ACHN (cell line): ENCODE results near the gene ZNF423.

Source experiments
- DNase-seq: peaks from one replicate; pipeline ENCODE4 v3.0.0-alpha.2; 2015
- in situ Hi-C: cut with HindIII; loops from 2 replicates; pipeline ENCODE4 v1.10.0; 2017; ENCODE audit warnings: low sequenced_read_pairs, low pct_ligation_motif_present, low pct_unique_long_range_greater_than_20kb

ZNF423 gene

DNA sequence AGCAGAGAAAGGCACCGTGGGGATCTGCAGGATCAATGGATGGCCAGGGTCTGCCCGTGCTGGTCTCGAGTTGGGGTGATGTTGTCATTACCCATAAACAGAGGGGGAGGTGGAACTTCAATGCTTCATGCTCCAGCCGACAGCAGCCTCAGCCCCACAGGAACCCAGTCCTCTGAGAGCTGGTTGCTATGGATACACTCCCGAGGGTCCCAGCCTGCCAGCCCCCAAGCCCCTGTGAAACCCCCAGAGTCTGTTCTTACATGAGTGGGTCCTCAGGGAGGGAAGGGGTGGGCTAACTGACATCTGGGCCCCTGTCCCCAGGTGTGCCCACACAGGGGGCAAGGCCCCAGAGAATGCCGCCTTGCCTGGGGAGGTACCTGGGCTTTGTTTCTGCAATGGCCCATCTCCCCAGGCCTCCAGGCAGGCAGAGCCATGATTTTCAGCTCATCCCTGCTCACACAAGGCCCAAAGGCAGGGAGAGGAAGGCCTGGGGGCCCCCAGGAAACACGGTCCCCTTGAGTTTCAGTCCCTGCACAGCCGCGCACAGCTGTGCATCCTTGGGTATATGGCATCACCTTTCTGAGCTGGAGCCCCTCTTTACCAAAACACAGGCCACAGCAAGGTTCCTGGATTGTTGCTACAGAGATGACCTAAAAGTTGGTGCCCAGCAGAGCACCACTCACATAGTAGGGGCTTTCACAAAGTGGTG is 223.7 kb downstream of the ZNF423 start:
- no peak for DNase-seq
- in situ Hi-C loops = no loop called here

DNA sequence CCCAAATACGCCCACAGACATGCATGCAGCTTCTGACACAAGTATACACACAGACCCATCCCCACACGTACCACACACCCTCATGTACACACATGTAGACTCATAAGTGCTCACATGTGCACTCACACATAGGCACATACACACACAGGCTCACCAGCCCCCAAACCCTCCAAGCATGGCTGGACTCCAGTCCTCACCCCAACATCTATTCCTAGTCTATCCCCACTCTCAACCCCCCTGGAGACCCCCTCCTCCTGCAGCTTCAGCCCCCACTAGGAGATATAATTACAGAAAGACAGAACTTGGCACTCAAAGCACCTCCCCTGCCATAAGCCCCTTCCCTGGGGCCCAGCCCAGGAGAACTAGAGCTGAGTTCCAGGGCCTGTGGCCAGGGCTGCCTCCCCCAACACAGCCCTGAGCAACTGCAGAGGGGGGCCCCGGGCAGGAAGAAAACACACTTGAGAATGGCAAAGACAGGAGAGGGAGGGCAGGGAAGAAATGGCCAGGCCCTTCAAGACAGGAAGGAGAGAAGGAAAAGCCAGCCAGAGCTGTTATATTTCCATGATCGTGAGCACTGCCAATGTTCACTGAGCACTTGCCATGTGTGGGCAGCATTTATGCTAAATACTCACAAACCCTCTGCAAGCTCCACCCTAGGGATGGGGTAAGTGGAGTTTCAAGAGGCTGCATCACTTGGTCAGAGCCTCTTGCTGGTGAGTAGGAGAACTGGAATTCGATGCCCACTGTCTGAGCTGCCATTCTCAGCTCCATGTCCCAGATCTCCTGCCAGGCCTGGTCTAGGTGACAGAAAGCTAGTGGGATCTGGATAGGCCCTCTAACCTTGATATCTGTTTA is 224.5 kb downstream of the ZNF423 start:
- no peak for DNase-seq
- in situ Hi-C loops = no loop called here

DNA sequence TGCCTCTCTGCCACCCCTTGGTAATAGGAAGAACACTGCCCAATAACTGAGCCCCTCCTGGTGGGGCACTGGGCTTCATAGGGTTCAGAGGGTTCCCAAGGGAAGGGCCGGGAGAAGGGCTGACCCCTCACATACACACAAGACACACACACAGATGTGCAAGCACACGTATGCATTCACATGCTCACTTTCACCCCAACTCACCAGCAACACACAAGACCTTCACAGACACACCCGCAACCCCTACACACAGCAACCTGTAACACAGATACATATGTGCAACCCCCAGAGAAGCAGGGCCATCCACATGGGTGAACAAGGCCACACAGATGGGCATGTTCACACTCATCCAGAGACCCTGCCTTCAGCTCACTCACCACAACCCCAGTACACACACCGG is 225.1 kb downstream of the ZNF423 start:
- DNase-seq = no peak
- in situ Hi-C loops = no loop called here

- no peak for DNase-seq
- in situ Hi-C loops = no loop called here
These were observed 226.1 kb downstream of the ZNF423 start for GRCh38 chr16:49629851-49630250.

DNA sequence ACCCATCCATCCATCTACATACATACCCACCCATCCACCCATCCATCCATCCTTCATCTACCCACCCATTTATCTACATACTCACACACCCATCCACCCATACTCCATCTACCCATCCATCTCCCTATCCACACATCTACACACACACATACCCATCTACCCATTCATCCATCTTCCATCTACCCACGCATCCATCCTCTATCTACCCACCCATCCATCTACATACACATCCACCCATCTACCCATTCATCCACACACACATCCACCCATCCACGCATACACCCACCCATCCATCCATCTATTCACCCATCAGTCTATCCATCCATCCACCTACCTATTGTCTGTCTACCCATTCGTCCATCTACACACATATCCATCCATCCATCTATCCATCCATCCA is 227.8 kb downstream of the ZNF423 start:
- no peak for DNase-seq
- in situ Hi-C loops = no loop called here

- DNase-seq = no peak
- in situ Hi-C loops = no loop called here
These were observed 230.4 kb downstream of the ZNF423 start for GRCh38 chr16:49625311-49626065.

- DNase-seq = no peak
- in situ Hi-C loops = no loop called here
These were observed 232.2 kb downstream of the ZNF423 start for GRCh38 chr16:49623501-49624266.

- in situ Hi-C loops = no loop called here
These were observed 233.2 kb downstream of the ZNF423 start for GRCh38 chr16:49622421-49623402.

DNA sequence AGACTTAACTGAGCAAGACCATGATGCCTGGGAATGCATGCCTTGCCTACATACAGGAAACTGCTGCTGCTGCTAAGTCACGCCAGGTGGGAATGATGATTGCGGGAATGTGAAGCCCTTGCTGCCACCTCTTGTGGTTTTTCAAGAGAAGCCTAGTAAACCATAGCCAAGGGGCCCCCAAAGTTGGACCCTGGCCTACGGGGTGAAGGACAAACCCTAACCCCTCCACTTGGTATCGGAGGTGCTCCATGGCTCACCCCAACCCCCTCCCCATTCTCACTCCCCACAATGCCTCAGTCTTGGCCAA is 233.9 kb downstream of the ZNF423 start:
- in situ Hi-C loops = no loop called here
- no peak for DNase-seq

More at GRCh38 chr16:49622421-49623402, 233.2 kb downstream of the ZNF423 start:
- DNase-seq = no peak

DNA sequence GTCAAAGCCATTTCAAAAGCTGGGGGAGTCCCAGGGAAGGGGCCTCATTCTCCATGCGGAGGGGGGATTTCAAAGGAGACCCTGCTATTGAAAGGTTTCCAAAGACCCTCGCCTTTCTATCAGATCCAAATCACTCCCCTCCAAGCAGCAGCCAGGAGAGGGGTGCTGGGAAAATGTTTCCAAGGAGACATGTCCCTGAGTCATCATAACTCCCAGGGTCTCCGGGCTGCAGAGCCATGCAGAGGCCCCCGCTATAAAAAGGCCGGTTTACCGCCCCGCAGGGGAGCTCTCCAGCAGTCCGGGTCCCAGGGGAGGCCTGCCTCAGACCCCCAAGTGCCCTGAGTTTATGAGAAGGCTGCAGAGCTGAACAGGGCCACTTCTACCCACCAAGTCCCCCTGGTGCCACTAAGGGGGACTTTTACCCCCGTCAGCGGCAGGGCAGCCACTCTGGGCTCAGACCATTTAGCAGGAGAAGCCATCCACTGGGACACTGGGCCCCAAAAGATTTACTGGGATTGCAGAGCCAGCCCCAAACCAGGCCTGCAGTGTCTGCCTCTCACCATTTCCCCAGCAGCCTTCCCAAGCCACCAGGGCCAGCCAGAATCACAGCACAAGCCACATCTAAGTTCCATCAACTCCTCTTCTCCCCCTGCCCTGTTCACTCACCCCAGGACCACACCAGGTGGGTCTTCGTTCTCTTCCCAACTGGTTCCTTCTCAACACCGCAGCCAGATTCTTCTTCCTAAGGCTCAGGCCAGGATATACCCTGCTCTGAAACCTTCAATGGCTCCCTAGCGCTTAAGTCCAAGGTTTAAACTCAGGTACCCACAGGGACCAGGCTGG is 234.4 kb downstream of the ZNF423 start:
- in situ Hi-C loops = no loop called here
- DNase-seq = no peak

DNA sequence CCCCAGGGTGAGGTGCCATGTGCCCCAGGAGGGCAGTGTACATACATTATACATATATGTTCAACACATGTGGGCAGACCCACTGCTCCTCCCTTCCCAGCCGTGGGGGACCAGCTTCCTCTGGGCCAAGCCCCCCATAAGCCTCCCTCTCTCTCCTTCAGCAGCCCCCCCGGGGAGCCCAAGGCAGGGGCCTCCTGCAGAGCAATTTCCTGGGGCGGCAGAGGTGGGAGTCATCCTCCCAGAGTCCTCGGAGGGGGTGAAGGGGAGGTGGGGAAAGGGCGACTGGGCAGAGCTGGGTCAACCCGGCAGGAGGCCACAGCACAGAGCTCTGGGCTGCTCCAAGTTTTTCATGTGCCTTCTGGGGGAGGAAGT is 235.1 kb downstream of the ZNF423 start:
- no peak for DNase-seq
- in situ Hi-C loops = no loop called here

- DNase-seq = peak; percentile 33
- in situ Hi-C loops = no loop called here
These were observed 235.6 kb downstream of the ZNF423 start for GRCh38 chr16:49620158-49620868.

DNA sequence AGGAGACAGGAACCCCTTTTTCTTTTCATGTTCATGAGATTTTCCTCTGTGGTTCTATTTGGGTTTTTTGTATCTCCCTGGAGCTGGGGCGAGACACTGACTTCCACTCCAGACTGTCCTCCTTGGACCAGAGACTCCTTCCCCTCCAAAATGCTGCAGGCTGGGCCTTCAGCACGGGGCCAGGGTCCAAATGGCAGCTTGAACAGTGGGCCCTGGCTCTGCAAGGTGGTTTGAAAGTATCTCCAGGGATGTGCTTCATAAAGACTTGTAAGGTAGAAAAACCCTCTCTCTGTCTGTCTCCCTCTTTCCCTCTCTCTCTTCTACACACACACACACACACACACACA is 236.1 kb downstream of the ZNF423 start:
- DNase-seq = no peak
- in situ Hi-C loops = no loop called here

DNA sequence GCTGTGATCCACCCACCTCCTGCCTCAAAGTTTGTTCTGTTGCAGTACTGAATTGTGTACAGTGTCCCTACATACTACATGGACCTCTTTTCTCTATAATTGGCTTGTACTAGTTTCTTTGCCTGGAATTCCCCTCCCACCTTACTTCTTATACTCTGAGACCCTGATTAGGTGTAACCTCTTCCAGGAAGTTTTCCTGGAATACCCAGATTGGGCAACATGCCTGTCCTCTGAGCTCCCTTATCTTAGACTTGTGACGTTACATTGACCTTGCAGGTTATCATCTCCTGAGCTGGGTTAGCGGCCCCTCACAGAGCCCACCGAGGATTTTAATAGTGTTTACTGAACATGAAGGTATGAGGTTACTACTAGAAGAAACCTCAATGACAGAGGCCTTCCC is 237.0 kb downstream of the ZNF423 start:
- in situ Hi-C loops = no loop called here
- DNase-seq = no peak

DNA sequence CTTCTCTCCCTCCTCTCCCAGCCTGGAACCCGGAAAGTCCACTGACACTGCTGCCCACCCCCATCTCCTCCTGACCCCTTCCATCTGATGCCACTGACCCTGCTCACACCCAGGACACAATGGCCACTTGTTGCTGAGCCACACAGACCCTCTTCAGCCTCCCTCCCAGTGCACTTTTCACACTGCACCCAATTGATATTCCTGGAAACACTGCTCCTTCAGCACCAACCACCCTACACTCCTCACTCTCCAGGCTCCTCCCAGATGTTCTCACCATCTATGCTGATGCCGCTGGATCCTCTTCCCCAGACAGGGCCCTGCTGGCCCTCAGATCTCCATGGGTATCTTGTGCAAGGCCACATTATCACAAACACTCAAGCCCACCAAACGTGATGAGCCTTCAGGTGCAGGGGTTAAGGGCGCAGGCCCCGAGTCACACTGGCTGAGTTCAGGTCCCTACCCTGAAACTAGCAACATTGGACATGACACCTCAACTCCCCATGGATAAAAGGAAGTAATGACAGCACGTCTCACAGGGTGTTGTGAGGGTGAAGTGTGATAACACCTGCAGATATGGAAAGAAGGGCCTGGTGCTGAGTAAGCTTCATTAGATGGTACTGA is 238.1 kb downstream of the ZNF423 start:
- in situ Hi-C loops = no loop called here
- no peak for DNase-seq

DNA sequence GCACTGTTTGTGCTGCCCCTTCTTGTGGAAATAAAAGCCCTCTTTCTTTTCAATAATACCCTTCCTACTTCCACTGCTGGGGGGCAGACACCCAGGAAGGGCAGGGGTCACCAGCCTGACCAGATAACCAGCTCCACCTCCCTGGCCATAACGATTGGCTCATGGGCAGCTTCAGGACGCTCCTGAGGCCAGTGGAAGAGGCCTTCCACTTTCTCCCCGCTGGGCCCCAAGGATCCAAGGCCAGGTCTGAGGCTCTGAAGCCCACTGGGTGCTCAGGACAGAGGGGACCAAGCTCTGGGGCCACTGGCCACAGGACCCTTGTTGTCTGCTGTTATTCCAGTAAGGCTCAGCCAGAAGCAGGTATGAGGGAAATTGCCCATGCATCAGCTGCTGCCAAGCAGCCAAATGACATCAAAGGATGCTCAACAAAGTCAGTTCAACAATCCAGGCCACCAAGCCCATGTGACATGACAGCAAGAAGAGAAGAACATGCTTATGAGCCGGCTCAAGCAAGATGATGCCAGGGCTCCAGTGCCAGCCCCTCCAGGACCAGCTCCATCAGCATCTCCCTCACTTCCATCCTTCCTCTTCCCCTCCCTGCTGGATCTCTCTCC is 238.8 kb downstream of the ZNF423 start:
- in situ Hi-C loops = no loop called here
- no peak for DNase-seq
